Left lung (tissue), 10 donors: ENCODE measurements around the gene ZNF839. TPM values are rescaled to one million over a fixed set of nuclear protein-coding genes. Genes with fewer than 3 reads are reported as not detected.

Experiments used
- ATAC-seq: fragments of 200-7000 bp; cut with Tn5 transposase; one replicate; pipeline ENCODE4 v1.9.1; 2020; ENCODE audit warnings: moderate library complexity
- DNase-seq, 4 donors: peaks; one replicate each; pipeline ENCODE4 v3.0.0-alpha.2; 2013 to 2020
- H3K27ac ChIP-seq, 2 donors: fragments of 200-600 bp; sonication (generic) in 1 of 2; one replicate each; pipeline versions ENCODE4 v1.5.0 to v1.8.0; 2020 to 2021
- H3K27me3 ChIP-seq, 2 donors: fragments of 200-600 bp; sonication (generic) in 1 of 2; one replicate each; pipeline versions ENCODE4 v1.5.0 to v1.8.0; 2020 to 2021
- H3K36me3 ChIP-seq, 2 donors: fragments of 200-600 bp; sonication (generic) in 1 of 2; one replicate each; pipeline versions ENCODE4 v1.5.0 to v1.8.0; 2020 to 2021
- H3K4me1 ChIP-seq, 2 donors: fragments of 200-600 bp; one replicate each; pipeline ENCODE4 v1.8.0; 2021
- H3K4me3 ChIP-seq, 2 donors: fragments of 200-600 bp; sonication (generic) in 1 of 2; one replicate each; pipeline versions ENCODE4 v1.5.0 to v1.8.0; 2020 to 2021; ENCODE audit warnings: mild to moderate bottlenecking in 1 of 2
- H3K9me3 ChIP-seq, 2 donors: fragments of 200-600 bp; sonication (generic) in 1 of 2; one replicate each; pipeline versions ENCODE4 v1.5.0 to v1.8.0; 2020 to 2021
- intact Hi-C, 2 donors: fragments of 100-400 bp; cut with DNase I; formaldehyde crosslinking; loops; one replicate each; pipeline versions ENCODE4 v1.11.2 to v1.14.2; 2022
- polyA plus RNA-seq, 6 donors: library from polyadenylated mRNA; unstranded; fragments of 120-200 nt; gene quantifications; one replicate each; pipeline ENCODE4 v1.2.1, GENCODE V29; 2013; ENCODE audit not compliant: insufficient read length in 6 of 6
- total RNA-seq, 2 donors: library from RNA; stranded (reverse); fragmentation: NEBNext Ultra II Directional; extraction: Animal tissue kit (Norgen Biotek cat#: 25700); gene quantifications; one replicate each; pipeline ENCODE4 v1.2.1, GENCODE V29; 2021
- TF ChIP-seq, protein P1 (sequence below), 2 donors: fragments of 200-600 bp; sonication (generic) in 1 of 2; IDR thresholded peaks; one replicate each; pipeline versions ENCODE4 v1.5.0 to v1.8.0; 2021; ENCODE audit warnings: antibody characterized with exemption in 2 of 2
- donor health status: DM: no; HTN: yes; CAD: no.
- donor health status: DM: no; HTN: no; CAD: no.

ZNF839 gene
- total and polyA plus RNA-seq, 8 donors = 8.8 to 18.2 (median 14.4) TPM

GRCh38 chr14:102356280-102356679 lies 36.7 kb downstream of the ZNF839 start:
- H3K36me3 ChIP-seq = peaks cover 0 to 74% of the 10 kb centered on the region in 2 donors
- ATAC-seq (no peak), DNase-seq (no peak)
- H3K27ac ChIP-seq = no peak overlapping the region
- TF ChIP-seq, protein P1, sequence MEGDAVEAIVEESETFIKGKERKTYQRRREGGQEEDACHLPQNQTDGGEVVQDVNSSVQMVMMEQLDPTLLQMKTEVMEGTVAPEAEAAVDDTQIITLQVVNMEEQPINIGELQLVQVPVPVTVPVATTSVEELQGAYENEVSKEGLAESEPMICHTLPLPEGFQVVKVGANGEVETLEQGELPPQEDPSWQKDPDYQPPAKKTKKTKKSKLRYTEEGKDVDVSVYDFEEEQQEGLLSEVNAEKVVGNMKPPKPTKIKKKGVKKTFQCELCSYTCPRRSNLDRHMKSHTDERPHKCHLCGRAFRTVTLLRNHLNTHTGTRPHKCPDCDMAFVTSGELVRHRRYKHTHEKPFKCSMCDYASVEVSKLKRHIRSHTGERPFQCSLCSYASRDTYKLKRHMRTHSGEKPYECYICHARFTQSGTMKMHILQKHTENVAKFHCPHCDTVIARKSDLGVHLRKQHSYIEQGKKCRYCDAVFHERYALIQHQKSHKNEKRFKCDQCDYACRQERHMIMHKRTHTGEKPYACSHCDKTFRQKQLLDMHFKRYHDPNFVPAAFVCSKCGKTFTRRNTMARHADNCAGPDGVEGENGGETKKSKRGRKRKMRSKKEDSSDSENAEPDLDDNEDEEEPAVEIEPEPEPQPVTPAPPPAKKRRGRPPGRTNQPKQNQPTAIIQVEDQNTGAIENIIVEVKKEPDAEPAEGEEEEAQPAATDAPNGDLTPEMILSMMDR (IDR thresholded peaks at IDR 0.05) = no peak
- no peaks in the 10 kb centered on the region for H3K9me3 ChIP-seq
- H3K27me3 ChIP-seq = no peaks in the 10 kb centered on the region
- H3K4me1 ChIP-seq = peaks cover under 1 to 25% of the 10 kb centered on the region in 2 donors
- no peak overlapping the region for H3K4me3 ChIP-seq
- intact Hi-C loops = no loop called here

GRCh38 chr14:102359341-102359740 lies 39.8 kb downstream of the ZNF839 start:
- no peaks in the 10 kb centered on the region for H3K27me3 ChIP-seq
- H3K36me3 ChIP-seq = peaks cover 0 to 49% of the 10 kb centered on the region in 2 donors
- no peak for ATAC-seq
- TF ChIP-seq, protein P1 (IDR thresholded peaks at IDR 0.05) = no peak
- H3K9me3 ChIP-seq = no peaks in the 10 kb centered on the region
- no peak overlapping the region for H3K27ac ChIP-seq
- peaks cover 18 to 23% of the 10 kb centered on the region in 2 donors for H3K4me1 ChIP-seq
- intact Hi-C loops = no loop called here
- no peak for DNase-seq
- no peak overlapping the region for H3K4me3 ChIP-seq

DNA sequence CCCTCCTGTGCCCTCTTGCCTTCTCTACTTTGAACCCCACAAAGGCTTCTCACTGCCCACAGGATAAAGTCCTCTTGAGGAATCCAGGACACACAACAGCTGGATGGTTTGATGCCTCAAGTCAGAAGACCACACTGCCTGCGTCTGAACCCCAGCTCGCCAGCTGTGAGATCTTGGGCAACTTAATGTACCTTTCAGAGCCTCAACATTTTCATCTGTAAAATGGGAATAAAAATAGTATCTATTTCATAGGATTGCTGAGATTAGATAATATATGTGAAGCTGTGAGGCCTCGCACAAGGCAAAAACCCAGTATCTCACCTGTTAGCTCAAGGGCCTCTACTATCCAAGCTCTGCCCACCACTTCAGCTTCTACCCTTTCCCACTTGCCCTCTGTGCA lies 40.8 kb downstream of the ZNF839 start:
- intact Hi-C loops = no loop called here
- peaks cover 18 to 30% of the 10 kb centered on the region in 2 donors for H3K4me1 ChIP-seq
- DNase-seq = no peak

GRCh38 chr14:102362084-102362483 lies 42.5 kb downstream of the ZNF839 start:
- TF ChIP-seq, protein P1 (IDR thresholded peaks at IDR 0.05) = no peak
- Histone ChIP-seq H3K4me3 (peak overlapping the region; percentile 88 to 95), H3K27me3 (no peaks in the 10 kb centered on the region), H3K4me1 (peaks cover 18 to 30% of the 10 kb centered on the region in 2 donors), H3K27ac (peak overlapping the region; percentile 84 to 96), H3K9me3 (no peaks in the 10 kb centered on the region), H3K36me3 (peaks cover 0 to 22% of the 10 kb centered on the region in 2 donors)
- intact Hi-C loops = no loop called here
- no peak for DNase-seq
- ATAC-seq = peak; percentile 8

More for the DNA sequence above, 40.8 kb downstream of the ZNF839 start:
- ATAC-seq = no peak
- H3K27me3 ChIP-seq = no peaks in the 10 kb centered on the region
- H3K27ac ChIP-seq = no peak overlapping the region
- no peaks in the 10 kb centered on the region for H3K9me3 ChIP-seq
- TF ChIP-seq, protein P1 (IDR thresholded peaks at IDR 0.05) = no peak
- H3K4me3 ChIP-seq = no peak overlapping the region
- H3K36me3 ChIP-seq = peaks cover 0 to 39% of the 10 kb centered on the region in 2 donors

GRCh38 chr14:102362545-102363181 lies 43.1 kb downstream of the ZNF839 start, which contains the start of the genes CINP and TECPR2:
Gene CINP, minus strand, starts transcription at chr14:102362890. Its CDS starts 39 bp downstream, at chr14:102362851.
Gene TECPR2, plus strand, starts transcription at chr14:102362941. Its CDS starts 13,781 bp downstream, at chr14:102376722.
- ATAC-seq = peak; percentile 98
- TF ChIP-seq, protein P1 (IDR thresholded peaks at IDR 0.05) = no peak
- Histone ChIP-seq H3K4me1 (peaks cover 18 to 30% of the 10 kb centered on the region in 2 donors), H3K9me3 (no peaks in the 10 kb centered on the region), H3K27ac (peak within 1 kb of the TSS; percentile 84 to 96), H3K36me3 (peaks cover 0 to 17% of the 10 kb centered on the region in 2 donors), H3K27me3 (no peaks in the 10 kb centered on the region), H3K4me3 (peak within 1 kb of the TSS; percentile 88 to 95)
- intact Hi-C loops = no loop called here
- DNase-seq = peak; percentile 93 to 100 (median 97)
